Renal cortex interstitium (tissue), 11 donors: Measurements from ENCODE around the gene GARIN5A. TPM values are rescaled to one million over a fixed set of nuclear protein-coding genes. Genes with fewer than 3 reads are reported as not detected.

ENCODE experiments used
- DNase-seq, 11 donors: peaks; one replicate each; pipeline ENCODE4 v3.0.0-alpha.2; 2013; ENCODE audit warnings: low read depth in 9 of 11, low spot score in 4 of 11; ENCODE audit errors: extremely low read depth in 1 of 11
- polyA plus RNA-seq, 3 donors: library from polyadenylated mRNA; unstranded; fragments of 120-200 nt; gene quantifications; one replicate each; pipeline ENCODE4 v1.2.1, GENCODE V29; 2013; ENCODE audit not compliant: insufficient read length in 3 of 3

GARIN5A gene
- polyA plus RNA-seq, 3 donors: 6.9 to 10.6 (median 9.8) TPM

GRCh38 chr19:50495020-50495531, 18.4 kb upstream of the GARIN5A start:
- DNase-seq: no peak

DNA sequence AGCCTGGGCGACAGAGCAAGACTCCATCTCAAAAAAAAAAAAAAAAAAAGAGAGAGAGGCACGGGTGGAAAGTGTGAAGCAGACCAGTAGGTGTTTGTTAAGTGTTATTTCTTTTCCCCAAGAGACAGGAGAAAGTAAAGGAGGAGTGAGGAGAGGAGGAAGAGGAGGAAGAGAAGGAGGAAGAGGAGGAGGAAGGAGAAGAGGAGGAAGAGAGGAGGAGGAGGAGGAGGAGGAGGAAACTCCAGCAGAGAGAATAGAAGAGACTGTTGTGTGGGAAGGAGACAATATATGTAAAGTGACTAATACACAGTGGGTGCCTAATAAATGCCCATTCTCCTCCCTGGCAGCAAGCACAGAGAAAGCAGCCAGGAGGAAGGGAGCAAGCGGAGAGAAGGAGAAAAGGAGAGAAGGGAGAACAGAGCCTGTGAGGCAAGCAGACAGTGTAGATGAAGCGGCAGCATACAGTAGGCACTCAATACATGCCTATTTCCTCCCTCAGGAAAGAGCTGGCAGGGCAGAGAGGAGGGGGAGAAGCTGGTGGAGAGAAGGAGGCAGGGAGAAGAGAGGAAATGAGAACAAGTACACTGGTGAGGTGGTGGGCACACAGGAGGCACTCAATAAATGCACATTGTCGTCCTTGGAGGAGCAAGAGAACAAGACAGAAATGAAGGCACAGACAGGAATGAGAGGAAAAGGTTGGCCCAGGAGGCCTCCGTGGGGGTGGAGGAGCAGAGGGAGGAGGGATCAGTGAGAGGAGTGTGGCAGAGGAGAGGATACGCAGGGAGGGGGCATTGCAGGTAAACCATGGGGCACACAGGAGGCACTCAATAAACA, 17.8 kb upstream of the GARIN5A start:
- no peak for DNase-seq

GRCh38 chr19:50493171-50493570, 16.5 kb upstream of the GARIN5A start:
- DNase-seq: no peak

- DNase-seq: no peak
Measured at GRCh38 chr19:50492303-50493052, 15.8 kb upstream of the GARIN5A start.

DNA sequence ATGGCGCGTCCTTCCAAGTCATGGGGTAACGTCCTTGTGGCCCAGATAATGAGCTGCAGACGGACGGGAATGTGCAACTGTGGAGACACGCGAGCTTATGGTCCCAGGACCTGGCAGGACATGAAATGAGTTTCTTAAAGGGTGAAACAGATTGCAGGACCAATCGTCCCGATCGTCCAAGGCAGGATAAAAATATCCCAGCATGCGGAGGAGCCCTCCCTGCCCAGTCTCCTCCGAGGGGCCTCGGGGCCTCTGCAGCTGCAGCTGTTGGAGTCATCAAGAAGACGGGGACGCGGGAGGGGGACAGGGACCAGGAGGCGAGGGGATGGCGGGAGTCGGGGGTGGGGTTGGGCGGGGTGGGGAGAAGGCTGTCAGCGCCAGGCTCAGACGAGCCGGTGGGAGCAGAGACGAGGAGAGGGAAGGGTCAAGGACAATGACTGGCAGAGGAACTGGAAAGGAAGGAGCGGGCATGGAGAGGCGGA, 14.4 kb upstream of the GARIN5A start:
- DNase-seq: no peak

GRCh38 chr19:50490411-50490811, 13.8 kb upstream of the GARIN5A start:
- no peak for DNase-seq

GRCh38 chr19:50489461-50490011, 12.9 kb upstream of the GARIN5A start:
- DNase-seq: no peak

- DNase-seq: no peak
Measured at GRCh38 chr19:50488389-50489194, 11.9 kb upstream of the GARIN5A start.

- DNase-seq: no peak
Measured at GRCh38 chr19:50486823-50487515, 10.3 kb upstream of the GARIN5A start.

DNA sequence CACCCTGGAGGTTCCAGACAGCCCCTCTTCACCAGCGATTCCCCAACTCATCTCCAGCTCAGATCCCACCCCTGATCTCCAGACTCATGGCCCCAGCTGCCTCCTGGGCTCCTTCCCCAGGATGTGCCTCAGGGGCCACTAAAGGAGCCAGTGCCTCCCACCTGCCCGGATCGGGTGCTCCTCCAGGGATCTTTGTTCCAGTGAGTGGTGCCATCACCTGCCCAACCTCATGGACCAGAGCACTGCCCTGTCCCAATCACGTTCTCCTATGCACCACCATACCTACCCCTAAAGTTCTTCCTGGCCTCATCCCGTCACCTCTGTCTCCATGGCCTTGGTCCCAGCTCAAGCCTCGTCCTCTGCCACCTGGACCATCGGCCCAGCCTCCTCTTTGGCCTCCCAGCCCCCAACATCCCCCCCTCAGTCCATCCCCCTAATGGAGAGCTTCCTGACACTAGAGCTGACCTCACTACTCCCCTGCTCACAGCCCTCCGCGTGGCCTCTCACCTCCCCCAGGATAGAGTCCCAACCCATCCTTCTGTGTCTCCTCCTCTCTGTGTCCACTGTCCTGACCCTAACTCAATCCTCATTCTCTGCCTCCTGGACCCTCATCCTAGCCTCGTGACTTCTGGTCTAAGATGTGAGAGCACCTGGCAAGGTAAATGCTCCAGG, 8.8 kb upstream of the GARIN5A start:
- DNase-seq: no peak

DNA sequence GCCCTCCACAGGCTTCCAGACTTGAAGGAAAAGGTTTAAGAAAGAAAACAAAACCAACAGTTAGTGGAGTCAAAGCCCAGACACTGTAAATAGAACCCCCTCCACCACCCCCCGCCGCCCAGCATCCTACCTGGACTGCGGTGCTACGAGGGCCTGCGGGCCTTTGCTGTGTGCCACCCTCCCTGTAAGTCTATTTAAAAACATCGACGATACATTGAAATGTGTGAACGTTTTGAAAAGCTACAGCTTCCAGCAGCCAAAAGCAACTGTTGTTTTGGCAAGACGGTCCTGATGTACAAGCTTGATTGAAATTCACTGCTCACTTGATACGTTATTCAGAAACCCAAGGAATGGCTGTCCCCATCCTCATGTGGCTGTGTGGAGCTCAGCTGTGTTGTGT, 6.3 kb upstream of the GARIN5A start:
- DNase-seq: no peak

- no peak for DNase-seq
Measured at GRCh38 chr19:50482271-50482855, 5.7 kb upstream of the GARIN5A start.

DNA sequence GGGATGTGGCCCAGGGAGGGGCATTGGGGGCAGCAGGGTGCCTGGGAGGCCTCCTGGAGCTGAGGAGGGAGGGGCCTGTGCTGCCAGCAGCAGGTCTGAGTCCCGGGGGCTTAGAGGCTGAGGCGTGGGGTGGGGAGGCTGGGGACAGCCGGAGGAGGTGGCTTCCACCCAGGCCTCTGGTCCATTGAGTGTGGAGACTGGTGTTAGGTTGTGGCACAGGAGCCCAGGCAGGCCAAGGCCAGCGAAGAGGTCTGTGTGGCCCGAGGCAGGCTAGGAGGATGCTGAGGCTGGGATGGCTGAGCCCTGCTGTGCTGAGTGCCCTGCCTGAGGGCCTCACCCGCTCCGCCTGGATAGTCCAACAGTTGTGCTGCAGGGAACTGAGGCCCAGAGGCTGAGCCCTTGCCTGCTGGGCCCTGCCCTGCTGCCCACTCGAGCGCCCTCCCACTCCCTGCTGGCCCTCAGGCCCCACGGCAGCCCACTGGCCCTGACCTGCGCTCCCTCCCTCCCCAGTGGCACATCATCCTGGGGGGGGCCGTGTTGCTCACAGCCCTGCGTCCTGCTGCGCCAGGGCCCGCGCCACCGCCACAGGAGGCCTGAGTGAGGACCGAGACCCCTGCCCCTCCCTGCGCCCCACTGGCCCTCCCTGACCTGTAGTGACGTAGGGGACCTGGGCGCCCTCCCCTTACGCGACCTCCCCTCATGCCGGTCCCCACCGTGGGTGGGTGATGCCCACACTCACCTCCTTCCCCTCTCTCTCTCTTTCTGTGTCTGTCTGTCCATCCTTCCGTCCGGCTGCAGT, 4.9 kb upstream of the GARIN5A start:
- no peak for DNase-seq

DNA sequence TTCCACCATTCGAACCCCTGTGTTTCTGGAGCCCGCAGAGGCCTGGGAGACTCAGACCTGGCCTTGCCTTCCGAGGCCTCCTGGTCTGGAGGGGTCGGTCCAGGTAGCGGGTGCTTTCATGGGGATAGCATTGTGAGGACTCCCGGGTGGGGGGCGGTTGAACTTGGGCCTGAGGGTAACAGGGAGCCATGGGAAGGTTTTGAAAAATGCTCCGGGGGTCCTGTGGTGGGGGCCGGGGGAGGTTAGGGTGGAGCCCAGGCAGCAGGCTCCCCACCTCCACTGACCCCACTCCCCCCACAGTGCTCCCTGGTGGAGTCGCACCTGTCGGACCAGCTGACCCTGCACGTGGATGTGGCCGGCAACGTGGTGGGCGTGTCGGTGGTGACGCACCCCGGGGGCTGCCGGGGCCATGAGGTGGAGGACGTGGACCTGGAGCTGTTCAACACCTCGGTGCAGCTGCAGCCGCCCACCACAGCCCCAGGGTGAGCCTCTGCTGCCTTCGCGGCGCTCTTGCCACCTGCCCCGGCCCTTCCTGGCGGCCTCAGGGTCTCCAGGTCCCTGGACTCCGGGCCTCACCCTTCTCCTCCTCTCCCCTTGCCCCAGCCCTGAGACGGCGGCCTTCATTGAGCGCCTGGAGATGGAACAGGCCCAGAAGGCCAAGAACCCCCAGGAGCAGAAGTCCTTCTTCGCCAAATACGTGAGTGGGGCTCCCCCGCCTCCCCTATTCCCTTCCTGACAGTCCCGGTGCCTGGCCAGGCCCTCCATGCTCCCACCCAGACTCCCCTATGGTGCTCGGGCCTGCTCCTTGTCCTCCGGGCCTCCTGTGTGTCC, 3.8 kb upstream of the GARIN5A start:
- no peak for DNase-seq

DNA sequence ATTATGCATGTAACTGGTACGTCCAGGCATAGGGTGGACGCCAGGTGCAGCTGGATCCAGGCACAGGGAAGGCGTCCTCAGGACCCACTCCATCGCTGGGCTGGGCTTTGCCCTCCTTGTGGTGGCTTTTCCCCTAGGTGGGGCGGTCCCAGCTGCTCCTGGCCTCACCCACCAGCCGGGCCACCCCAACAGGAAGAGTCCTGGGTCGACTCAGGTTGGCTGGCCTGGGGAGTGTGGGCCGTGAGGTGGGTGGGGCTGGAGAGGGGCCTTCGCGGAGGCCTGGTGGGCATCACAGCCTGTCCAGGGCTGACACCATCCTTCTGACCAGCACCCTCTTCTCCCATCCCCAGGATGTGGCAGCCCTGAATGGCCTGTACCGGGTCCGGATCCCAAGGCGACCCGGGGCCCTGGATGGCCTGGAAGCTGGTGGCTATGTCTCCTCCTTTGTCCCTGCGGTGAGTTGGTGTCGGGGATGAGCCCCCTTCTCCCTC, 3.2 kb upstream of the GARIN5A start:
- DNase-seq: no peak
